Naive thymus-derived CD4-positive, alpha-beta T cell (primary cell): ENCODE measurements around the gene ITGA4. TPM values are rescaled to one million over a fixed set of nuclear protein-coding genes. Genes with fewer than 3 reads are reported as not detected.
A peak's percentile ranks its signal among the peaks of the same experiment; 100 is the strongest.

Experiments
- ATAC-seq: fragments of 150-1000 bp; cut with Tn5 transposase; 2 replicates; pipeline ENCODE4 v1.10.0; 2021; ENCODE audit warnings: mild to moderate bottlenecking, moderate library complexity
- CTCF ChIA-PET: fragments of 350-600 bp; sonication (Branson Sonifier 250); formaldehyde crosslinking; loops from one replicate; lab custom pipeline; 2021; ENCODE audit warnings: antibody characterized with exemption; lab: Charles Lee
- POLR2A ChIA-PET: fragments of 350-600 bp; sonication (Branson Sonifier 250); formaldehyde crosslinking; loops from one replicate; lab custom pipeline; 2021; ENCODE audit warnings: antibody characterized with exemption, inconsistent platforms; lab: Charles Lee
- DNase-seq, 9 donors: peaks; one replicate each; pipeline versions ENCODE4 v3.0.0 to v3.0.0-alpha.2; 2020 to 2022; ENCODE audit warnings: mixed read lengths in 1 of 9
- H3K27ac ChIP-seq: one replicate; pipeline ENCODE4 v1.7.0; 2013; ENCODE audit warnings: mild to moderate bottlenecking, low read depth, low read length, moderate library complexity
- H3K27me3 ChIP-seq, 2 donors: one replicate each; pipeline ENCODE4 v1.7.0; 2013; ENCODE audit warnings: low read length in 2 of 2, mild to moderate bottlenecking in 2 of 2, moderate library complexity in 2 of 2; ENCODE audit not compliant: control insufficient read depth in 2 of 2, insufficient read depth in 2 of 2
- H3K36me3 ChIP-seq, 3 experiments: 1 replicate in 2 of 3; 2 replicates in 1 of 3; pipeline ENCODE4 v1.7.0; 2013; ENCODE audit warnings: low read length in 3 of 3, mild to moderate bottlenecking in 3 of 3, moderate library complexity in 1 of 3; ENCODE audit not compliant: insufficient read depth in 3 of 3, control insufficient read depth in 2 of 3
- H3K4me1 ChIP-seq, 2 donors: one replicate each; pipeline ENCODE4 v1.7.0; 2013; ENCODE audit warnings: low read length in 2 of 2, mild to moderate bottlenecking in 2 of 2, moderate library complexity in 1 of 2; ENCODE audit not compliant: control insufficient read depth in 2 of 2, insufficient read depth in 2 of 2
- H3K4me3 ChIP-seq: 2 replicates; pipeline ENCODE4 v1.7.0; 2013; ENCODE audit warnings: mild to moderate bottlenecking, low read length
- H3K9me3 ChIP-seq, 3 experiments: 1 replicate in 2 of 3; 2 replicates in 1 of 3; pipeline ENCODE4 v1.7.0; 2013; ENCODE audit warnings: low read length in 3 of 3; ENCODE audit not compliant: control insufficient read depth in 2 of 3
- H3K27ac Mint-ChIP-seq, 9 donors: one replicate each; pipeline ENCODE4 v1.8.0; 2020 to 2022; ENCODE audit warnings: mixed read lengths in 9 of 9, mild to moderate bottlenecking in 8 of 9, moderate library complexity in 5 of 9, inconsistent platforms in 2 of 9
- H3K27me3 Mint-ChIP-seq, 5 donors: one replicate each; pipeline ENCODE4 v1.8.0; 2021 to 2022; ENCODE audit warnings: mixed read lengths in 5 of 5, mild to moderate bottlenecking in 1 of 5
- H3K36me3 Mint-ChIP-seq, 5 donors: one replicate each; pipeline ENCODE4 v1.8.0; 2020 to 2022; ENCODE audit warnings: mixed read lengths in 5 of 5, mild to moderate bottlenecking in 3 of 5, inconsistent platforms in 1 of 5
- H3K4me1 Mint-ChIP-seq, 7 donors: one replicate each; pipeline ENCODE4 v1.8.0; 2020 to 2022; ENCODE audit warnings: mixed read lengths in 7 of 7, mild to moderate bottlenecking in 3 of 7, inconsistent platforms in 1 of 7
- H3K4me3 Mint-ChIP-seq, 10 donors: one replicate each; pipeline ENCODE4 v1.8.0; 2020 to 2022; ENCODE audit warnings: mild to moderate bottlenecking in 10 of 10, mixed read lengths in 10 of 10, moderate library complexity in 6 of 10, inconsistent platforms in 2 of 10
- H3K9me3 Mint-ChIP-seq, 11 donors: one replicate each; pipeline ENCODE4 v1.8.0; 2020 to 2022; ENCODE audit warnings: mixed read lengths in 11 of 11, mild to moderate bottlenecking in 4 of 11, inconsistent platforms in 1 of 11, moderate library complexity in 1 of 11
- intact Hi-C, 2 donors: fragments of 100-400 bp; cut with micrococcal nuclease; formaldehyde crosslinking; loops; one replicate each; pipeline ENCODE4 v1.15.1; 2023
- polyA plus RNA-seq, 2 donors: library from polyadenylated mRNA; unstranded; fragments of 300-500 nt; fragmentation: Illumina TruSeq; gene quantifications; one replicate each; pipeline ENCODE4 v1.2.3, GENCODE V29; 2021
- total RNA-seq, 6 experiments: library from RNA in 5 of 6; stranded (reverse) in 5 of 6; gene quantifications; 1 replicate in 5 of 6; 2 replicates in 1 of 6; pipeline ENCODE4 v1.2.3 and lab custom pipeline; 2021 to 2026

ITGA4 gene
- total and polyA plus RNA-seq, 7 experiments from 2014 or later, result 66.9 to 212 (median 151) TPM

- H3K4me1 ChIP-seq, result no peaks in the 10 kb centered on the region
- H3K4me3 Mint-ChIP-seq, result no peak overlapping the region
- peaks cover 8 to 48% (median 45%) of the 10 kb centered on the region in 5 donors for H3K36me3 Mint-ChIP-seq
- no peak overlapping the region for H3K4me3 ChIP-seq
- ChIA-PET CTCF (no interaction called here), POLR2A (interaction anchor here (0.7 kb wide), 1 partner anchor 48 kb away, joined by 3 read pairs; no protein-coding TSS in a partner anchor)
- peaks cover 0 to 20% (median 6%) of the 10 kb centered on the region in 3 experiments for H3K36me3 ChIP-seq
- H3K9me3 Mint-ChIP-seq, result peaks cover 0 to 9% (median 0%) of the 10 kb centered on the region in 11 donors
- no peak overlapping the region for H3K27ac ChIP-seq
- no peaks in the 10 kb centered on the region for H3K27me3 ChIP-seq
- H3K4me1 Mint-ChIP-seq, result peaks cover 0 to 5% (median 0%) of the 10 kb centered on the region in 7 donors
- DNase-seq, result no peak
- intact Hi-C loops, result no loop called here
- H3K27ac Mint-ChIP-seq, result peak overlapping the region in 1 of 9 donors; percentile 15
- no peak for ATAC-seq
- H3K9me3 ChIP-seq, result no peaks in the 10 kb centered on the region
- H3K27me3 Mint-ChIP-seq, result no peaks in the 10 kb centered on the region
Measured at GRCh38 chr2:181542170-181542569, 85.0 kb downstream of the ITGA4 start.

- Mint-ChIP-seq H3K4me3 (no peak overlapping the region), H3K27ac (no peak overlapping the region), H3K4me1 (peaks cover 0 to 3% (median 0%) of the 10 kb centered on the region in 7 donors), H3K27me3 (no peaks in the 10 kb centered on the region), H3K9me3 (peaks cover 0 to 9% (median 0%) of the 10 kb centered on the region in 11 donors), H3K36me3 (peaks cover 0 to 32% (median 12%) of the 10 kb centered on the region in 5 donors)
- intact Hi-C loops, result no loop called here
- Histone ChIP-seq H3K4me1 (no peaks in the 10 kb centered on the region), H3K27me3 (no peaks in the 10 kb centered on the region), H3K4me3 (no peak overlapping the region), H3K36me3 (no peaks in the 10 kb centered on the region), H3K27ac (no peak overlapping the region), H3K9me3 (no peaks in the 10 kb centered on the region)
- no peak for DNase-seq
- ATAC-seq, result no peak
- ChIA-PET POLR2A (no interaction called here), CTCF (no interaction called here)
Measured at GRCh38 chr2:181546086-181546485, 88.9 kb downstream of the ITGA4 start.

- ChIA-PET POLR2A (no interaction called here), CTCF (no interaction called here)
- H3K27ac Mint-ChIP-seq, result no peak overlapping the region
- intact Hi-C loops, result no loop called here
- no peak for DNase-seq
- H3K4me3 Mint-ChIP-seq, result no peak overlapping the region
- peaks cover 0 to 41% (median 4%) of the 10 kb centered on the region in 5 donors for H3K36me3 Mint-ChIP-seq
- H3K4me1 Mint-ChIP-seq, result peaks cover 0 to 5% (median 0%) of the 10 kb centered on the region in 7 donors
- no peaks in the 10 kb centered on the region for H3K4me1 ChIP-seq
- H3K36me3 ChIP-seq, result no peaks in the 10 kb centered on the region
- peaks cover 0 to 6% (median 0%) of the 10 kb centered on the region in 11 donors for H3K9me3 Mint-ChIP-seq
- H3K27me3 Mint-ChIP-seq, result no peaks in the 10 kb centered on the region
- H3K27ac ChIP-seq, result no peak overlapping the region
- H3K4me3 ChIP-seq, result no peak overlapping the region
- H3K9me3 ChIP-seq, result no peaks in the 10 kb centered on the region
- no peaks in the 10 kb centered on the region for H3K27me3 ChIP-seq
- no peak for ATAC-seq
Measured at GRCh38 chr2:181552808-181553207, 95.6 kb downstream of the ITGA4 start.

- Mint-ChIP-seq H3K36me3 (peaks cover 0 to 39% (median 4%) of the 10 kb centered on the region in 5 donors), H3K9me3 (peaks cover 0 to 7% (median 0%) of the 10 kb centered on the region in 11 donors), H3K4me1 (peaks cover 0 to 5% (median 0%) of the 10 kb centered on the region in 7 donors), H3K4me3 (no peak overlapping the region), H3K27ac (no peak overlapping the region), H3K27me3 (no peaks in the 10 kb centered on the region)
- DNase-seq (no peak), ATAC-seq (no peak)
- intact Hi-C loops, result no loop called here
- CTCF ChIA-PET, result interaction anchor here (0.5 to 0.6 kb wide), 2 partner anchors 165 to 1430 kb away, joined by 3 read pairs; no protein-coding TSS in a partner anchor
- POLR2A ChIA-PET, result no interaction called here
- Histone ChIP-seq H3K4me1 (no peaks in the 10 kb centered on the region), H3K36me3 (no peaks in the 10 kb centered on the region), H3K9me3 (no peaks in the 10 kb centered on the region), H3K27me3 (no peaks in the 10 kb centered on the region), H3K27ac (no peak overlapping the region), H3K4me3 (no peak overlapping the region)
Measured at GRCh38 chr2:181553244-181553643, 96.1 kb downstream of the ITGA4 start.

GRCh38 chr2:181554061-181554830, 97.1 kb downstream of the ITGA4 start:
- Mint-ChIP-seq H3K4me1 (peaks cover 0 to 5% (median 0%) of the 10 kb centered on the region in 7 donors), H3K4me3 (no peak overlapping the region), H3K36me3 (peaks cover 0 to 38% (median 4%) of the 10 kb centered on the region in 5 donors), H3K27ac (no peak overlapping the region), H3K9me3 (peaks cover 0 to 7% (median 0%) of the 10 kb centered on the region in 11 donors), H3K27me3 (no peaks in the 10 kb centered on the region)
- ChIA-PET CTCF (interaction anchor here (0.6 kb wide), 1 partner anchor 1431 kb away, joined by 3 read pairs; no protein-coding TSS in a partner anchor), POLR2A (no interaction called here)
- intact Hi-C loops, result no loop called here
- Histone ChIP-seq H3K36me3 (no peaks in the 10 kb centered on the region), H3K27ac (no peak overlapping the region), H3K27me3 (no peaks in the 10 kb centered on the region), H3K4me1 (no peaks in the 10 kb centered on the region), H3K9me3 (no peaks in the 10 kb centered on the region), H3K4me3 (no peak overlapping the region)
- ATAC-seq (no peak), DNase-seq (no peak)

GRCh38 chr2:181558371-181558770, 101.2 kb downstream of the ITGA4 start:
- DNase-seq (no peak), ATAC-seq (no peak)
- intact Hi-C loops, result no loop called here
- no peaks in the 10 kb centered on the region for H3K9me3 ChIP-seq
- ChIA-PET POLR2A (no interaction called here), CTCF (interaction anchor here (0.6 kb wide), 1 partner anchor 14 kb away, joined by 3 read pairs; no protein-coding TSS in a partner anchor)
- H3K4me1 Mint-ChIP-seq, result peaks cover 0 to 5% (median 0%) of the 10 kb centered on the region in 7 donors
- no peak overlapping the region for H3K4me3 ChIP-seq
- H3K9me3 Mint-ChIP-seq, result peaks cover 0 to 7% (median 0%) of the 10 kb centered on the region in 11 donors
- H3K4me3 Mint-ChIP-seq, result no peak overlapping the region
- no peaks in the 10 kb centered on the region for H3K4me1 ChIP-seq
- H3K27me3 Mint-ChIP-seq, result no peaks in the 10 kb centered on the region
- peaks cover 0 to 28% (median 4%) of the 10 kb centered on the region in 5 donors for H3K36me3 Mint-ChIP-seq
- H3K27me3 ChIP-seq, result no peaks in the 10 kb centered on the region
- H3K36me3 ChIP-seq, result no peaks in the 10 kb centered on the region
- H3K27ac ChIP-seq, result no peak overlapping the region
- H3K27ac Mint-ChIP-seq, result no peak overlapping the region
